LNCAP (cell line): Measurements from ENCODE around the gene PMM1.

ENCODE experiments used
- TF ChIP-seq, protein P1 (sequence below): fragments of 450-650 bp; IDR thresholded peaks from 2 replicates; pipeline ENCODE4 v1.5.1; 2017; ENCODE audit warnings: mild to moderate bottlenecking

The PMM1 gene

DNA sequence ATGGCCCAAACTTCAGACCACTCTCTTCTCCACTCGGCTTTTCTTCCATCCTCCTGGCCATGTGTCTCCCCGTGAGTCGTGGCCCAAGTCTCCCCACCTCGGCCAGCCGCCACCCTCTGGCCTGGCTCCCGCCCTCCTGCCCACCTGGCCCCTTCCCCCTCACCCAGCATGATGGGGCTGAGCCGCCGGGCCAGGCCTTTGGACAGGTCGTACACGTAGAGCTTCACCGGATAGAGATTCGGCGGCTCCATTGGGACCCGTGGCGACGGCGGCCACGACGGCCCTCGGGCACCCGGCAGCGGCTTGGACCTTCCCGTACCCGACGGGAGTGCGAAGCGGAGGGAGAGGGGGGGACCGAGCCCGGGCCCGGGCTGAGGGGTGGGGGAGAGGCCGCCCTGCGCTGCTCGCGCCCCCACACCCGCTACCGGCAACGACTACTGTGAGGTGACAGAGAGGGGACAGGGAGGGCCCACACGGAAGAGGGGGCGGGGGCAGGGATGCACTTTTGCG is 31.0 kb upstream of the PMM1 start, which contains the start of gene DESI1:
DESI1 (minus strand) TSS at position 455 of the 510 bp plus-strand sequence; CDS start at position 251, 204 bp downstream.
- TF ChIP-seq, protein P1, sequence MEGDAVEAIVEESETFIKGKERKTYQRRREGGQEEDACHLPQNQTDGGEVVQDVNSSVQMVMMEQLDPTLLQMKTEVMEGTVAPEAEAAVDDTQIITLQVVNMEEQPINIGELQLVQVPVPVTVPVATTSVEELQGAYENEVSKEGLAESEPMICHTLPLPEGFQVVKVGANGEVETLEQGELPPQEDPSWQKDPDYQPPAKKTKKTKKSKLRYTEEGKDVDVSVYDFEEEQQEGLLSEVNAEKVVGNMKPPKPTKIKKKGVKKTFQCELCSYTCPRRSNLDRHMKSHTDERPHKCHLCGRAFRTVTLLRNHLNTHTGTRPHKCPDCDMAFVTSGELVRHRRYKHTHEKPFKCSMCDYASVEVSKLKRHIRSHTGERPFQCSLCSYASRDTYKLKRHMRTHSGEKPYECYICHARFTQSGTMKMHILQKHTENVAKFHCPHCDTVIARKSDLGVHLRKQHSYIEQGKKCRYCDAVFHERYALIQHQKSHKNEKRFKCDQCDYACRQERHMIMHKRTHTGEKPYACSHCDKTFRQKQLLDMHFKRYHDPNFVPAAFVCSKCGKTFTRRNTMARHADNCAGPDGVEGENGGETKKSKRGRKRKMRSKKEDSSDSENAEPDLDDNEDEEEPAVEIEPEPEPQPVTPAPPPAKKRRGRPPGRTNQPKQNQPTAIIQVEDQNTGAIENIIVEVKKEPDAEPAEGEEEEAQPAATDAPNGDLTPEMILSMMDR: no peak

DNA sequence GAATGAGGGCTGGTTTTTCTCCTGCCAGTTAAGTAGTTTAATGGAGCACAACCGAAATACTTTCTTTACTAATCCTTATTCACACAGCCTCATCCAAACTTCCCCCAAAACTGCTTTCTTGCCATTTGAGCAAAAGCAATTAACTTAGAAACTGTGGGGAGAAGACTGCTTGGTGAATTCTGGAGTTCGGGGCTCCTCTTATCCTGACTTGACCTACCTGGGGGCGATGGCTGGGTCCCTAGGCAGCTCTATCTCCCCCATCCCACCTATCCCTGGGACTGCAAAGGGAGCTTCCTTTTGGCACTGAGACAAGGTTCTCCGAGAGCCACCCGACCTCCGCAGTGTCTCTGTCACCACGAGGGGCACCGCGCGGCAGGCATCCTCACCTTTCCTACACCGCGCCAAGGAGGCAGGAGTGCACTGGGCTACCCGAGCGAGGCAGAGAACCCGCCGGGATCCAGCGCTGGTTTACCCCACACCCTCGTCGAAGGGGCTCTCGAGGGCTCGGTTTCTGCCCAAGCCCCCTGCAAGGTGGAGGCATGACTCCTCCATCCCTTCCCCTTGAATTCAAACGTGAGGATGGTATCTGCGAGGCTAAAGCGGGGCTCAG is 30.4 kb upstream of the PMM1 start:
- TF ChIP-seq, protein P1: no peak

DNA sequence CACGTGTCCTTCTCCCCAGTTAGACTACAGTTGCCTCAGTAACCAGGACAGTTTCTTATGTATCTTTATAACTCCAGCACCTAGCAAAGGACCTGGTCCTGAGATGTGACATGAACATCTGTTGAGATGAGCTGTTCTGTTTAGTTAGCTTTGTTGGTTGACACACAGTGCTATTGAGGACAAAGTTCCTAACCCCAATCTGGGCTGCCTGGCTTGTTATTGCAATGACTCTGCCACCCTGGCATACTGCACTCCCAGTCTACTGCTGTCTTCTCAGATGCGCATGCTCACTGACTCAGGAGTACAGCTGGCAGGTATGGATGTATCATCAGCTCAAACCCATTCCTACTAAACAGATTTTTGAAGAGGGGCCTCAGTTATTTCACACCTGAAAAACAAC is 23.8 kb upstream of the PMM1 start:
- TF ChIP-seq, protein P1: no peak

DNA sequence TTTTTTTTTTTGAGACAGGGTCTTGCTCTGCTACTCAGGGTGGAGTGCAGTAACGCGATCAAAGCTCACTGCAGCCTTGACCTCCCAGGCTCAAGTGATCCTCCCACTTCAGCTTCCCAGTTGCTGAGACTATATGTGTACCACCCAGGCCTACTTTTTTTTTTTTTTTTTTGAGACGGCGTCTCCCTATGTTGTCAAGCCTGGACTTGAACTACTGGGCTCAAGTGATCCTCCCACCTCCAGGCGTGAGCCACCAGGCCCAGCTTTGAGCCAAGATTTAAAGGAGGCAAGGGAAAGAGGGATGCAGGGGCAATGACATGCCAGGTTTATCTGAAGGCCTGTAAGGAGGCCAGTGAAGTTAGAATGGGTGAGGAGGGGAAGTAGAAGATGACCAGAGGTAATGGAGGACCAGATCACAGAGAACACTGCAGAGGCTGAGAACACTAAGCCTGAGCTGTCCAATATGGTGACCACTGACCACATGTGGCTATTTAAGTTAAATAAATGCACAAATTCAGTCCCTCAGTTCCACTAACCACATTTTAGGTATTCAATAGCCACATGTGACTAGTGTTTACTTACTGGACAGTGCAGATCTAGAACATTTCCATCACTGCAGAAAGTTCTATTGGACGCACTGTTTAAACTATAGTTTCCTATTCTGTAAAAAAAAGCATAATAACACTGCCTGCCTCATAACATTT is 23.1 kb upstream of the PMM1 start:
- TF ChIP-seq, protein P1: no peak

DNA sequence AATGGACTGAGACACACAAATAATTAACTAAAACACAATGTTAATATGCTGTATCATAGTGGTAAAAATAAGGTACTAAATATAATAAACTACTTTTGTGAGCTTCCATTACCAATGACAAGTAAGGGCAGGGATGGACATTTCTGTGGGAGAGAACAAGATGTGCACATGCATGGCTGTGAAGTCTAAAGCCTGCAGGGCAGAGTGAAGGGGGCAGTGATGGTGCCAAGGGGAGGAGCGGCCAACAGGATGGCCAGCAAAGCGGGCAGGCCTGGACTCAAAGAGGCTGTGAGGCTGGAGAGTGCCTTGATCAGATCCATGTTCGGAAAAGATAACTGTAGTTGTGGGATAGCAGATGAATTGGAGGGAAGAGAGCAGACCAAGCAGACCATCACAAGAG is 18.7 kb upstream of the PMM1 start:
- TF ChIP-seq, protein P1: no peak

DNA sequence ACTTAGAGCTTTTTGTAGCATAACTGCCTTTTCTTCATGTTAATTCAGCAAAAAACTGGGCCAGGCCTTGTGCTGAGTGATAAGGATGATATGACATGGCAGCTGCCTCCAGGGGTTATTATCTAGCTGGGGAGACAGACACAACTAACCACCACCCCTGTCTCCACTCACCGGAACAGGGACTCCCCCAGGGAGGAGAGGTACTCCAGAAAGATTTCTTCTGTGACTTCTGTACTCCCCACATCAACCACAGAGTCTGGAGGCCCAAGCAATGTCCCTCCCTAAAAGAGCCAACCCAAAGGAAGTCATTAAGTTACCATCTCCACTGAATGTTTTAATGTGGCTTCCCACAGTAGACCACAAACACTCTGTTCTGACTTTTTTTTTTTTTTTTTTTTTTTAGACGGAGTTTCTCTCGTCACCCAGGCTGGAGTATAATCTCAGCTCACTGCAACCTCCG is 14.3 kb upstream of the PMM1 start:
- TF ChIP-seq, protein P1: no peak

DNA sequence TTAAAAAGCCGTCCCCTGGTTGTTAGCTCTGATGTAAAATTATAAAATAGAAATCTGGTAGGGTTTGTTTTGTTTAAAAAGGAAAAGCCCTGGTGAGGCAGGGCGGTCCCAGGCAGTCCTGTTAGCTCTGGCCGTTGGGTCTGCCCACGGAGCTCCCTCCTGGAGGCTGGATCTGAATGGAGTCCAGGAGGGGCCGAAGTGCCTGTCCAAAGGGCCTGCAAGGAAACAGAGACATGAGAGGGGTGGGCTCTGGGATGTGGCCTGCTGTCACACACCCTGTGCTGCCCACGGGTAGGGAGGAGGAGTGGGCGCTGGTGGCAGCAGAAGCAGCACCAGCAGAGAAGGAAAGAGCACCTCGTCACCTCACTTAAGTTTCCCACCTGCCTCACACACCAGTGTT is 11.3 kb upstream of the PMM1 start:
- TF ChIP-seq, protein P1: no peak
